SK-N-SH (cell line): ENCODE data around the gene PGAP2.

Experiments
- CTCF ChIP-seq: fragments of 200-600 bp; sonication (generic); IDR thresholded peaks from 2 replicates; pipeline ENCODE4 v1.6.1; 2017; ENCODE audit warnings: antibody characterized with exemption, mild to moderate bottlenecking, moderate library complexity
- ELF1 ChIP-seq: IDR thresholded peaks from 2 replicates; pipeline ENCODE4 v1.4.0; 2012
- EP300 ChIP-seq, 2 experiments: IDR thresholded peaks; 2 replicates each; pipeline versions ENCODE4 v1.4.0 to v1.6.1; 2012; ENCODE audit warnings: borderline replicate concordance in 1 of 2, low read depth in 1 of 2, low read length in 1 of 2
- FOXM1 ChIP-seq: IDR thresholded peaks from 2 replicates; pipeline ENCODE4 v1.4.0; 2012; ENCODE audit warnings: low read depth, mild to moderate bottlenecking
- POLR2AphosphoS5 ChIP-seq: IDR thresholded peaks from 2 replicates; pipeline ENCODE4 v1.6.1; 2012; ENCODE audit warnings: low read depth, low read length
- SMC3 ChIP-seq: IDR thresholded peaks from 2 replicates; pipeline ENCODE4 v1.6.1; 2012; ENCODE audit warnings: low read depth, low read length, improper control_type of control experiment
- TF ChIP-seq, protein P1 (sequence below): IDR thresholded peaks from 2 replicates; pipeline ENCODE4 v1.6.1; 2012; ENCODE audit warnings: mild to moderate bottlenecking, low read depth, low read length, moderate library complexity

- TF ChIP-seq FOXM1 (no peak), CTCF (peak; percentile 22; the same call in 1 of the 2 replicates), POLR2AphosphoS5 (no peak), SMC3 (no peak), EP300 (IDR thresholded peaks at IDR 0.05; ENCODE audit: borderline replicate concordance in 1 of 2, low read depth in 1 of 2, low read length in 1 of 2) (no peak), ELF1 (no peak)
- TF ChIP-seq, protein P1, sequence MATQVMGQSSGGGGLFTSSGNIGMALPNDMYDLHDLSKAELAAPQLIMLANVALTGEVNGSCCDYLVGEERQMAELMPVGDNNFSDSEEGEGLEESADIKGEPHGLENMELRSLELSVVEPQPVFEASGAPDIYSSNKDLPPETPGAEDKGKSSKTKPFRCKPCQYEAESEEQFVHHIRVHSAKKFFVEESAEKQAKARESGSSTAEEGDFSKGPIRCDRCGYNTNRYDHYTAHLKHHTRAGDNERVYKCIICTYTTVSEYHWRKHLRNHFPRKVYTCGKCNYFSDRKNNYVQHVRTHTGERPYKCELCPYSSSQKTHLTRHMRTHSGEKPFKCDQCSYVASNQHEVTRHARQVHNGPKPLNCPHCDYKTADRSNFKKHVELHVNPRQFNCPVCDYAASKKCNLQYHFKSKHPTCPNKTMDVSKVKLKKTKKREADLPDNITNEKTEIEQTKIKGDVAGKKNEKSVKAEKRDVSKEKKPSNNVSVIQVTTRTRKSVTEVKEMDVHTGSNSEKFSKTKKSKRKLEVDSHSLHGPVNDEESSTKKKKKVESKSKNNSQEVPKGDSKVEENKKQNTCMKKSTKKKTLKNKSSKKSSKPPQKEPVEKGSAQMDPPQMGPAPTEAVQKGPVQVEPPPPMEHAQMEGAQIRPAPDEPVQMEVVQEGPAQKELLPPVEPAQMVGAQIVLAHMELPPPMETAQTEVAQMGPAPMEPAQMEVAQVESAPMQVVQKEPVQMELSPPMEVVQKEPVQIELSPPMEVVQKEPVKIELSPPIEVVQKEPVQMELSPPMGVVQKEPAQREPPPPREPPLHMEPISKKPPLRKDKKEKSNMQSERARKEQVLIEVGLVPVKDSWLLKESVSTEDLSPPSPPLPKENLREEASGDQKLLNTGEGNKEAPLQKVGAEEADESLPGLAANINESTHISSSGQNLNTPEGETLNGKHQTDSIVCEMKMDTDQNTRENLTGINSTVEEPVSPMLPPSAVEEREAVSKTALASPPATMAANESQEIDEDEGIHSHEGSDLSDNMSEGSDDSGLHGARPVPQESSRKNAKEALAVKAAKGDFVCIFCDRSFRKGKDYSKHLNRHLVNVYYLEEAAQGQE, result no peak
These were observed 11.5 kb upstream of the PGAP2 start for GRCh38 chr11:3796801-3797328.
